Stimulated activated CD4-positive, alpha-beta T cell treated with anti-CD3 and anti-CD28 coated beads, TNF-alpha, amount 100 ng/mL, for 48 hours (primary cell): ENCODE results near the gene SEC14L3.

ENCODE experiments used
- DNase-seq, 3 donors: peaks; one replicate each; pipeline ENCODE4 v3.0.0-alpha.2; 2020; ENCODE audit warnings: low read depth in 3 of 3

Gene SEC14L3

GRCh38 chr22:30471616-30472318 lies at the start of gene SEC14L3:
Gene SEC14L3, minus strand, starts transcription at chr22:30472017. Its CDS starts 59 bp downstream, at chr22:30471958.
- no peak for DNase-seq

- DNase-seq, result no peak
These were observed 48.1 kb upstream of the SEC14L3 start for GRCh38 chr22:30519842-30520425.

DNA sequence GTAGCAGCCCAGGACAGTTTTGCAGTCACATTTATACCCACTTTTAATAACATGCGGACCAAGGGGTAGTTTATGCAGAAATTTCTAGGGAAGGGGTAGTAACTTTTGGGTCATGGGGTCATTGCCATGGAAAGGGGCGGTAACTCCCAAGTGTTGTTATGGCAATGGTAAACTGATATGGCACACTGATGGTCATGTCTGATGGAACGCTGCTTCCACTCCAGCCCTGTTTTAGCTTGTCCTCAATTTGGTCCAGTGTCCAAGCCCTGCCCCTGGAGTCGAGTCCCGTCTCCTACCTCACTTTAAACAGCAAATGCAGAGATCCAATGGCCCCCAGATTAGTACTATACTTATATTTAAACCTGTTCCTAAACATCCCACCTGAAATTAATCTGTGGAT lies 44.9 kb upstream of the SEC14L3 start:
- DNase-seq, result no peak

DNA sequence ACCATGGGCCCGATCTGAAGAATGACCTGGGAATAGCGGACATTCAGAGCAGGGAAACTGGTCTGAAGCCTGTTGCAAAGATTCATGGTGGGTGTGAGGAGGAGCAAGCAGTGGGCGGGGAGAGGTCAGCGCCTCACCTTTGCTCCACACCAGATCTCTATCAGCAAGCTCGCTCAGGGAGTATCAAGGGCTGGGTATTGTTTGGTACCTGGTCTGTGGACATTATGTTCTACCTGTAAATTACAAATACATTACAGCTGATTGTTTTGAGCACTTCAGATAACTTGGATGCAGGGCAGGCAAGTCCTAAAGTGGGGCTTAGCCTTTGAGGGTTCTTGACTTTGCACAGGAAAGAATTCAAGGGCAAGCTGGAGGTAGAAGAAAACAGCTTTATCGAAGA lies 44.5 kb upstream of the SEC14L3 start:
- no peak for DNase-seq

- no peak for DNase-seq
These were observed 42.4 kb upstream of the SEC14L3 start for GRCh38 chr22:30514252-30514651.

GRCh38 chr22:30513462-30513861 lies 41.6 kb upstream of the SEC14L3 start:
- DNase-seq, result no peak

DNA sequence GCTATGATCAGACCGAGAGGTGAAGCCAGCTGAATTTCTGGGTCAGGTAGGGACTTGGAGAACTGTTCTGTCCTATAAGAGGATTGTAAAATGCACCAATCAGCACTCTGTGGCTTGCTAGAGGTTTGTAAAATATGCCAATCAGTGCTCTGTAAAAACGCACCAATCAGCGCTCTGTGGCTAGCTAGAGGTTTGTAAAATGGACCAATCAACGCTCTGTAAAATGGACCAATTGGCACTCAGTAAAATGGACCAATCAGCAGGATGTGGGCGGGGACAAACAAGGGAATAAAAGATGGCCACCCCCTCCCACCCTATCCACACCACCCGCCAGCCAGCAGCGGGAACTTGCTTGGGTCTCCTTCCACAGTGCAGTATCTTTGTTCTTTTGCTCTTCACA lies 40.1 kb upstream of the SEC14L3 start:
- no peak for DNase-seq

GRCh38 chr22:30511109-30511508 lies 39.3 kb upstream of the SEC14L3 start:
- no peak for DNase-seq

GRCh38 chr22:30508216-30508615 lies 36.4 kb upstream of the SEC14L3 start:
- DNase-seq, result no peak

GRCh38 chr22:30507670-30508069 lies 35.9 kb upstream of the SEC14L3 start:
- no peak for DNase-seq

GRCh38 chr22:30506507-30506968 lies 34.7 kb upstream of the SEC14L3 start:
- no peak for DNase-seq

GRCh38 chr22:30503551-30503950 lies 31.7 kb upstream of the SEC14L3 start:
- no peak for DNase-seq

GRCh38 chr22:30502911-30503310 lies 31.1 kb upstream of the SEC14L3 start:
- no peak for DNase-seq

GRCh38 chr22:30502153-30502552 lies 30.3 kb upstream of the SEC14L3 start:
- DNase-seq, result no peak

GRCh38 chr22:30500628-30501027 lies 28.8 kb upstream of the SEC14L3 start:
- no peak for DNase-seq

GRCh38 chr22:30497466-30498150 lies 25.8 kb upstream of the SEC14L3 start:
- DNase-seq, result no peak

DNA sequence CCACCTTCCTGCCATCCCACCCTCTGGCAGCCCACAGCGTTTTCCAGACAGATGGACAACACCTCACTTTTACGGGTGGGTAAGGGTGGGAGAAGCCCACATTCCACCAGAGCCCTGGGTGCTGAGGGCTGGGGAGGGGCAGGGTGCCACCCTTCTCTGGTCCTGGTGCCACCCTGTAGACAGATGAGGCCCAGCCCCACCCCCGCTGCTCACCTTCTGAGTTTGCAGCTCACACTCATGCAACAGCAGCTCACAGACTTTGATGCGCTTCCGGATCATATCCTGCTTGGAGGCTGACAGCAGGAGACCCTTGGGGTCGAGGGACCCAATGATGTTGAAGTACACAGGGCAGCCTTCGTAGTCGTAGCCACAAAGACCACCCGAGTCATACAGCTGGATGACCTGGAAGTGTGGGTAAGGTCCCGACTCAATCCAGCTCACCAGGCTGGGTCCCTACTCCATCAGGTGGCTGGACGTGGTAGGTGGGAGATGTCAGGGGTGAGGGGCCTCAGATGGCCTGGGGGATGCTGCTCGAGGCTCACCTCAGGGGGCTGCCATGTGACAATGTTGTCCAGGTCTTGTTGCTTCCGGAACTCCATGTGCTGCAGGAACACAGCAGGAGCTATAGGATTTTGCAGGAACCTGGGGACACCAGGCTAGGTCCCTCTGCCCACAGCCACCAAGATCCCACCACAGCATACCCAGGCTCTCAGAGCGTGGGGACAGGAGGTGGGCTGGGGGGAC lies 23.4 kb upstream of the SEC14L3 start:
- no peak for DNase-seq

- DNase-seq, result no peak
These were observed 20.3 kb upstream of the SEC14L3 start for GRCh38 chr22:30492144-30492543.

DNA sequence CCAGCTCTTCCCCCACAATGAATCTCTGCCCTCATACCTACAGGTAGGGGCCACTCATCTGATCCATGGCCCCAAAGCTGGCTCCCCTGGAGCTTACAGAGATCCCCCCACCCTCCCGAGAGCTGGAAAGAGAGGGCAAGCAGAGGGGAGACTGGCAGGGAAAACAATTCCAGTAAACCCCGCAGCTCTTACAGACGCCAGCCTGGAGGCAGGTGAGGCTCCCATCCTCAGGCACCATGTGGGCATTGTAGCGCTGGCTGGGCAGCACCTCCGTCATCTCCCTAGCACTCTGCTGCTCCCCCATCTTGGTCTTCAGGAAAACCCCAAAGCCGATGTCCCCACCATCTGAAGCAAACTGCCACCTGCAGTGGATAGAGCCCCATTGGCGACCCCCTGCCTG lies 19.6 kb upstream of the SEC14L3 start:
- no peak for DNase-seq

DNA sequence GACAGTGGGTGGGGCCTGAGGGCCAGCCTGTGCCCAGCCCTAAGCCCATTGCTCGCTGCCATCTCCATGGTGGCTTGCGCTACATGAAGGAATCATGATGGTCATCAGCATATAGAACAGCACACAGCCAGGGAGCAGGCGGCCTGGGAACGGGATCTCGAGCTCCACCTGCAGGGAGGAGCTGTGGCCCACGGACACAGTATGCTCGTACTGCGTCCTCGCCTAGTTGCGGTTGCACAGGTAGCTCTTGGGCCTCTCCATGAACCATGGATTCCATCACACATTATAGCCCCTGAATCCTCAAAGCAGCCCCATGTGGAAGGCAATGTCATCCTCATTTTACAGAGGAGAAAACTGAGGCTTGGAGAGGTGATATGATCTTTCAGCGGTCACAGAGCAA lies 18.6 kb upstream of the SEC14L3 start:
- no peak for DNase-seq

GRCh38 chr22:30488121-30488520 lies 16.3 kb upstream of the SEC14L3 start:
- no peak for DNase-seq

GRCh38 chr22:30486661-30487115 lies 14.9 kb upstream of the SEC14L3 start:
- no peak for DNase-seq
